ENCODE data around the gene ARFGEF2. TPM values are rescaled to one million over a fixed set of nuclear protein-coding genes. Genes with fewer than 3 reads are reported as not detected.
A peak's percentile ranks its signal among the peaks of the same experiment; 100 is the strongest.

The ARFGEF2 gene
- 30.2 TPM for total RNA-seq (ENCODE audit: unreplicated experiment)
- long read RNA-seq, partial matches to known transcripts = 2 of 4 reads
- long read RNA-seq, other reads (novel, unspliced or antisense) = 2 of 4 reads

DNA sequence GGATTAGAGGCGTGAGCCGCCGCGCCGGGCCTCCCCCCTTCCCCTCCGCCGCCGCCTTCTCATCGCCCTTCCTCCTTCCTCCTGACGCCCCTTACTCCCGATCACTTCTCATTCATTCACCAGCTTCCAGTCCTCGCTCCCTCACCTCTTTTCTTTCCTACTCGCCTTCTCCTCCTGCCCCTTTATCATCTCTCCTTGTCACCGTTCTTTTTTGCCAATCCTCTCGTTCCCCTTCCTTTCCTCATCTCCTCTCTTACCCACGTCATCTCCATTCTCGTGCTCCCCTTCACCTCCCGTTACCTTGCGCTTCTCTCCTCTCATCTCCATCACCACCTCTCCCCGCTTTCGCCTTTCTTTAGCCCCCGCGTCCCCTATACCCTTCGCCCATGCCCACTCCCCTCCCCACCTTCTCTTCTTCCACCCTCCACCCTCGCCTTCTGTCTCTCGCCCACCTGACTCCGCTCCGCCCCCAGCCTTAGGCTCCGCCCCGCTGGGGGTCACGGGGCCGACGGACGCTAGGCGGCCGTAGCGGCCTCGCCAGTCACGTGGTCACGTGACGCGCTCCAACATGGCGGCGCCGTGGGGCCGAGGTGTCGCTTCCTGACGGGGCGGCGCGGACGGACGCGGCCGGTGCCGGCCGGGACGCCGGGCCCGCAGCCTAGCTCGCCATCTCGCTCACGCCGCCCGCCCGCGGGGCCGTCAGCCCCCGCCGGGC is at the start of gene ARFGEF2:
Gene ARFGEF2, plus strand, starts transcription at position 544 of the 715 bp plus-strand sequence. CDS start 179 bp downstream, outside the sequence.
- Mint-ChIP-seq H3K27ac (ENCODE audit: unreplicated experiment) (peak within 1 kb of the TSS; percentile 99), H3K36me3 (ENCODE audit: unreplicated experiment) (peaks cover 5% of the 10 kb centered on the region), H3K4me3 (ENCODE audit: unreplicated experiment) (peak within 1 kb of the TSS; percentile 96), H3K4me1 (ENCODE audit: low read depth, unreplicated experiment) (peaks cover 28% of the 10 kb centered on the region), H3K27me3 (ENCODE audit: unreplicated experiment) (peaks cover 18% of the 10 kb centered on the region), H3K9me3 (ENCODE audit: unreplicated experiment) (peaks cover 13% of the 10 kb centered on the region)
- DNase-seq = peak; percentile 96
- TF ChIP-seq CTCF (IDR thresholded peaks at IDR 0.05; ENCODE audit: partially characterized antibody, unreplicated experiment) = no peak

DNA sequence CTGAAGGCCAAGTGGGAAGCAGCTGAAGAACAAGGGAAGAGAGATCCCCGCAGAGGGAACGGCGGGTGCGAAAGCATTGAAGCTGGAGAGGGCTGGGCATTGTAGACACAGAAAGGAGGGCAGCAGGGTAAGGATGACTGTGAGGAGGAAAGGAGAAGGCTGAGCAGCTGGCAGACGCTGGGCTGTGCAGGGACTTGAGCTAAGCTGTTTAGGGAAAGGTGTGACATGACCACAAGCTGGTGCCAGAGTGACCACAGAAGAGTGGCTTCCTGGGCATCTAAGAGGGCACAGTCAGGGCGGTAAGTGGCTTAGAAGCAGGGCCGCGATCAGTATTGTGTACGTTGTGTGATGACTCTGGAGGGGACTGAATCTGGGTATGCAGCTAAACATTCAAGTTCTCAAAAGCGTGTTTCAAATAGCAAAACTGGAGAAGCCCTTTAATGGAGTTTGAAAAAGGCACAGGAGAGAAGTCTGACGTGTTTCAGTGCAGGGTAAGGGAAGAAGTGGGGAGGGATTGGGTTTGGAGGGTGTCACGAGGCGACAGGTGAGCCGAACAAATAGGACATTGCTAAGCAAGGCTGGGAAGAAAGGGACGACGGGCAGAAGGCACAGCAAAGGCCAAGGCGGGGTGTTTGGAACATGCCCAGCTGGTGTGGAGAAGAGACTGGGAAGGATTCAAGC is 46.1 kb upstream of the ARFGEF2 start:
- Mint-ChIP-seq H3K27ac (ENCODE audit: unreplicated experiment) (peak overlapping the region; percentile 19), H3K9me3 (ENCODE audit: unreplicated experiment) (peaks cover 8% of the 10 kb centered on the region), H3K36me3 (ENCODE audit: unreplicated experiment) (no peaks in the 10 kb centered on the region), H3K4me1 (ENCODE audit: low read depth, unreplicated experiment) (peaks cover 25% of the 10 kb centered on the region), H3K4me3 (ENCODE audit: unreplicated experiment) (no peak overlapping the region), H3K27me3 (ENCODE audit: unreplicated experiment) (peaks cover 5% of the 10 kb centered on the region)
- no peak for TF ChIP-seq CTCF (IDR thresholded peaks at IDR 0.05; ENCODE audit: partially characterized antibody, unreplicated experiment)
- no peak for DNase-seq

- Mint-ChIP-seq H3K27ac (ENCODE audit: unreplicated experiment) (no peak overlapping the region), H3K4me1 (ENCODE audit: low read depth, unreplicated experiment) (peaks cover 25% of the 10 kb centered on the region), H3K27me3 (ENCODE audit: unreplicated experiment) (peaks cover 5% of the 10 kb centered on the region), H3K4me3 (ENCODE audit: unreplicated experiment) (no peak overlapping the region), H3K9me3 (ENCODE audit: unreplicated experiment) (peaks cover 8% of the 10 kb centered on the region), H3K36me3 (ENCODE audit: unreplicated experiment) (no peaks in the 10 kb centered on the region)
- DNase-seq = no peak
- TF ChIP-seq CTCF (IDR thresholded peaks at IDR 0.05; ENCODE audit: partially characterized antibody, unreplicated experiment) = no peak
These were observed 45.6 kb upstream of the ARFGEF2 start for GRCh38 chr20:48875914-48876240.

DNA sequence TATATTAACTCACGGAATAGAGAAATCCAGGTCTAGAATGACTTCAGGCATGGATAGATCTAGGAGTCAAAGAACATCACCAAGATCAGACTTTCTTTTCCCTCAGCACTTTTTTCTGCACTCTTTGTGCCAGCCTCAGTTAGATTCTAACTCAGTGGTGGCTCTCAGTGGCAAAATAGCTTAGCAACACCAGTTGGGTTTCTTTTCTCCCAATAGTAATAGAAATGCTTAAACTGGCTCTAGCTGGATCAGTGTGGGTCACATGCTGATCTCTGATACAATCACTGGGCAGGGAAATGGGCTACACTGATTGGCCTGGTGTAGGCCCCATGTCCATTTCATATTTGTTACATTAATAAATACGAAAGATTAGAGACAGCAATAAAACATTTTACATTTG is 44.2 kb upstream of the ARFGEF2 start:
- Mint-ChIP-seq H3K36me3 (ENCODE audit: unreplicated experiment) (no peaks in the 10 kb centered on the region), H3K27ac (ENCODE audit: unreplicated experiment) (no peak overlapping the region), H3K9me3 (ENCODE audit: unreplicated experiment) (peaks cover 8% of the 10 kb centered on the region), H3K4me3 (ENCODE audit: unreplicated experiment) (no peak overlapping the region), H3K4me1 (ENCODE audit: low read depth, unreplicated experiment) (peaks cover 25% of the 10 kb centered on the region), H3K27me3 (ENCODE audit: unreplicated experiment) (peaks cover 5% of the 10 kb centered on the region)
- TF ChIP-seq CTCF (IDR thresholded peaks at IDR 0.05; ENCODE audit: partially characterized antibody, unreplicated experiment) = no peak
- DNase-seq = no peak

All from glutamatergic neuron (in vitro differentiated cells).